H1 (cell line): ENCODE measurements around the gene BPIFB3. TPM values are rescaled to one million over a fixed set of nuclear protein-coding genes. Genes with fewer than 3 reads are reported as not detected.
A peak's percentile ranks its signal among the peaks of the same experiment; 100 is the strongest.

Experiments used
- CTCF ChIA-PET: fragments of 300-600 bp; sonication (Branson Sonifier 250); formaldehyde crosslinking; loops from one replicate; lab custom pipeline; 2021; ENCODE audit not compliant: partially characterized antibody; lab: Charles Lee
- POLR2A ChIA-PET: fragments of 300-600 bp; sonication (Branson Sonifier 250); formaldehyde crosslinking; loops from one replicate; lab custom pipeline; 2021; ENCODE audit warnings: inconsistent platforms; ENCODE audit not compliant: partially characterized antibody; lab: Charles Lee
- DNase-seq, 2 experiments: peaks; one replicate each; pipeline versions ENCODE4 v3.0.0 to v3.0.0-alpha.2; 2010 to 2022; ENCODE audit warnings: low spot score in 2 of 2, low read depth in 1 of 2, mixed read lengths in 1 of 2
- FAIRE-seq: peaks from 2 replicates; lab custom pipeline; 2011; peaks lifted over from hg19 to GRCh38; lab: Jason Lieb, UNC
- H2AFZ ChIP-seq: 2 replicates; pipeline ENCODE4 v1.8.1; 2012; ENCODE audit warnings: low read length, inconsistent platforms
- H2AK5ac ChIP-seq: 2 replicates; pipeline ENCODE4 v1.6.1; 2013; ENCODE audit warnings: low read depth, low read length
- H2BK120ac ChIP-seq: replicated peaks from 2 replicates; pipeline ENCODE3; 2013; ENCODE audit warnings: low read depth, low read length, inconsistent platforms
- H2BK12ac ChIP-seq: 2 replicates; pipeline ENCODE4 v1.6.1; 2013; ENCODE audit warnings: low read depth, low read length
- H2BK15ac ChIP-seq: 2 replicates; pipeline ENCODE4 v1.6.1; 2013; ENCODE audit warnings: low read length
- H2BK20ac ChIP-seq: 2 replicates; pipeline ENCODE4 v1.6.1; 2013; ENCODE audit warnings: low read length
- H2BK5ac ChIP-seq: 2 replicates; pipeline ENCODE4 v1.6.1; 2013; ENCODE audit warnings: low read depth, low read length
- H3K14ac ChIP-seq: 2 replicates; pipeline ENCODE4 v1.6.1; 2013; ENCODE audit warnings: inconsistent platforms; ENCODE audit not compliant: insufficient read length
- H3K18ac ChIP-seq: 2 replicates; pipeline ENCODE4 v1.6.1; 2013; ENCODE audit warnings: low read length; ENCODE audit errors: extremely low read depth
- H3K23ac ChIP-seq: 2 replicates; pipeline ENCODE4 v1.6.1; 2013; ENCODE audit warnings: inconsistent platforms; ENCODE audit not compliant: insufficient read length
- H3K23me2 ChIP-seq: 2 replicates; pipeline ENCODE4 v1.6.1; 2013; ENCODE audit warnings: low read depth, low read length
- H3K27ac ChIP-seq: 2 replicates; pipeline ENCODE4 v1.6.1; 2011; ENCODE audit warnings: low read depth, low read length, inconsistent platforms
- H3K27me3 ChIP-seq, 4 experiments: replicated peaks in 1 of 4; 1 replicate in 1 of 4; 2 replicates in 3 of 4; pipeline versions ENCODE4 v1.6.1 to v1.8.1; 2011 to 2013; ENCODE audit warnings: low read length in 3 of 4, mild to moderate bottlenecking in 3 of 4, inconsistent platforms in 2 of 4, mixed read lengths in 2 of 4, moderate library complexity in 1 of 4; ENCODE audit not compliant: control insufficient read depth in 3 of 4, insufficient read depth in 3 of 4; ENCODE audit errors: extremely low read depth in 1 of 4
- H3K36me3 ChIP-seq, 4 experiments: 2 replicates each; pipeline versions ENCODE4 v1.6.1 to v1.8.1; 2011 to 2013; ENCODE audit warnings: mild to moderate bottlenecking in 4 of 4, low read length in 3 of 4, moderate library complexity in 2 of 4, control low read depth in 1 of 4, inconsistent platforms in 1 of 4; ENCODE audit not compliant: insufficient read depth in 4 of 4, control insufficient read depth in 2 of 4
- H3K4ac ChIP-seq: replicated peaks from 2 replicates; pipeline ENCODE3; 2013; ENCODE audit warnings: low read length, low read depth, mixed read lengths, inconsistent platforms; ENCODE audit not compliant: insufficient read length
- H3K4me1 ChIP-seq, 4 experiments: replicated peaks in 1 of 4; 1 replicate in 1 of 4; 2 replicates in 3 of 4; pipeline versions ENCODE4 v1.6.1 to v1.8.1; 2011 to 2013; ENCODE audit warnings: low read length in 3 of 4, inconsistent platforms in 2 of 4, mixed read lengths in 1 of 4; ENCODE audit not compliant: insufficient read depth in 4 of 4, control insufficient read depth in 3 of 4
- H3K4me2 ChIP-seq, 2 experiments: 2 replicates each; pipeline versions ENCODE4 v1.6.1 to v1.8.1; 2011 to 2013; ENCODE audit warnings: low read depth in 2 of 2, low read length in 2 of 2, control low read depth in 1 of 2, inconsistent platforms in 1 of 2, mild to moderate bottlenecking in 1 of 2; ENCODE audit not compliant: insufficient read depth in 1 of 2
- H3K4me3 ChIP-seq, 4 experiments: fragments of 200-600, 300-600 bp in 1 of 4; sonication (generic), shearing (Covaris generic), sonication (Bioruptor Twin) in 1 of 4; 2 replicates each; pipeline versions ENCODE4 v1.5.1 to v1.8.1; 2011 to 2016; ENCODE audit warnings: low read length in 4 of 4, low read depth in 3 of 4, control low read depth in 2 of 4, inconsistent platforms in 2 of 4, mild to moderate bottlenecking in 2 of 4, mixed read lengths in 1 of 4, moderate library complexity in 1 of 4; ENCODE audit not compliant: insufficient read depth in 2 of 4; ENCODE audit errors: extremely low read depth in 1 of 4
- H3K56ac ChIP-seq: replicated peaks from 2 replicates; pipeline ENCODE3; 2013; ENCODE audit warnings: low read depth, mild to moderate bottlenecking, mixed read lengths, low read length, inconsistent platforms; ENCODE audit not compliant: insufficient read length
- H3K79me1 ChIP-seq: 2 replicates; pipeline ENCODE4 v1.6.1; 2013; ENCODE audit warnings: low read depth, low read length, control low read depth
- H3K79me2 ChIP-seq, 2 experiments: 2 replicates each; pipeline versions ENCODE4 v1.6.1 to v1.8.1; 2012 to 2013; ENCODE audit warnings: low read length in 2 of 2, mild to moderate bottlenecking in 2 of 2, inconsistent platforms in 1 of 2; ENCODE audit not compliant: insufficient read depth in 2 of 2, control insufficient read depth in 1 of 2
- H3K9ac ChIP-seq, 4 experiments: replicated peaks in 1 of 4; 1 replicate in 1 of 4; 2 replicates in 3 of 4; pipeline versions ENCODE4 v1.6.1 to v1.8.1; 2011 to 2013; ENCODE audit warnings: low read depth in 3 of 4, low read length in 3 of 4, control low read depth in 2 of 4, mild to moderate bottlenecking in 2 of 4, moderate library complexity in 2 of 4, inconsistent platforms in 1 of 4; ENCODE audit errors: extremely low read depth in 1 of 4
- H3K9me3 ChIP-seq, 2 experiments: 2 replicates each; pipeline versions ENCODE4 v1.6.1 to v1.8.1; 2012 to 2013; ENCODE audit warnings: mild to moderate bottlenecking in 2 of 2, moderate library complexity in 2 of 2, control low read depth in 1 of 2, inconsistent platforms in 1 of 2, low read depth in 1 of 2, low read length in 1 of 2, mixed read lengths in 1 of 2; ENCODE audit not compliant: insufficient read depth in 2 of 2
- H4K20me1 ChIP-seq, 2 experiments: replicated peaks in 1 of 2; 2 replicates each; pipeline versions ENCODE3 to v1.8.1; 2011 to 2013; ENCODE audit warnings: inconsistent platforms in 2 of 2, low read length in 2 of 2, mild to moderate bottlenecking in 1 of 2; ENCODE audit not compliant: insufficient read depth in 2 of 2, control insufficient read depth in 1 of 2
- H4K5ac ChIP-seq: 2 replicates; pipeline ENCODE4 v1.6.1; 2013; ENCODE audit warnings: low read length, low read depth, mixed read lengths, inconsistent platforms; ENCODE audit not compliant: insufficient read length
- H4K8ac ChIP-seq: 2 replicates; pipeline ENCODE4 v1.8.0; 2013; ENCODE audit warnings: mild to moderate bottlenecking, moderate library complexity, low read length, inconsistent platforms; ENCODE audit not compliant: insufficient read depth; ENCODE audit errors: extremely low read depth
- H4K91ac ChIP-seq: replicated peaks from 2 replicates; pipeline ENCODE3; 2013; ENCODE audit warnings: low read length, mixed read lengths, inconsistent platforms; ENCODE audit not compliant: insufficient read length
- ATF3 ChIP-seq: IDR thresholded peaks from 2 replicates; pipeline ENCODE4 v1.6.1; 2011; ENCODE audit warnings: low read depth, mild to moderate bottlenecking, low read length; ENCODE audit not compliant: insufficient read depth
- CBX5 ChIP-seq: fragments of 300-800, 300-1000 bp; sonication (generic); IDR thresholded peaks from 2 replicates; pipeline ENCODE4 v1.7.1; 2016; ENCODE audit warnings: antibody characterized with exemption, low read length, low read depth
- CEBPB ChIP-seq: IDR thresholded peaks from 2 replicates; pipeline ENCODE4 v1.6.1; 2012; ENCODE audit warnings: low read depth, low read length
- EGR1 ChIP-seq: IDR thresholded peaks from 2 replicates; pipeline ENCODE4 v1.6.1; 2011; ENCODE audit warnings: low read depth, low read length, borderline replicate concordance
- HDAC2 ChIP-seq, 2 experiments: fragments of 300-600 bp in 1 of 2; sonication (generic) in 1 of 2; IDR thresholded peaks; 2 replicates each; pipeline ENCODE4 v1.6.1; 2011 to 2012; ENCODE audit warnings: low read depth in 2 of 2, low read length in 2 of 2, mild to moderate bottlenecking in 2 of 2, moderate library complexity in 2 of 2, borderline replicate concordance in 1 of 2, inconsistent platforms in 1 of 2
- KDM5A ChIP-seq: fragments of 200-600 bp; IDR thresholded peaks from 2 replicates; pipeline ENCODE4 v1.7.1; 2012; ENCODE audit warnings: mild to moderate bottlenecking, low read length, inconsistent platforms, mixed read lengths
- POU5F1 ChIP-seq: IDR thresholded peaks from 2 replicates; pipeline ENCODE4 v1.6.1; 2011; ENCODE audit warnings: low read depth, mild to moderate bottlenecking, low read length, moderate library complexity
- RNF2 ChIP-seq: fragments of 200-900, 300-1000 bp; sonication (generic); IDR thresholded peaks from 2 replicates; pipeline ENCODE4 v1.7.1; 2016; ENCODE audit warnings: borderline replicate concordance, low read depth, mild to moderate bottlenecking, antibody characterized with exemption, low read length; ENCODE audit not compliant: poor library complexity, severe bottlenecking; ENCODE audit errors: missing control alignments
- SP1 ChIP-seq: IDR thresholded peaks from 2 replicates; pipeline ENCODE4 v1.6.1; 2011; ENCODE audit warnings: low read depth, low read length
- TBP ChIP-seq: IDR thresholded peaks from 2 replicates; pipeline ENCODE4 v1.6.1; 2011; ENCODE audit warnings: low read depth, low read length, improper control_type of control experiment
- ZNF274 ChIP-seq: IDR thresholded peaks from 2 replicates; pipeline ENCODE4 v1.7.0; 2012; ENCODE audit warnings: low read length, borderline replicate concordance; ENCODE audit errors: extremely low read depth
- WGBS, 2 experiments: shearing (Covaris generic) in 1 of 2; methylation state at CpG; one replicate each; pipeline versions ENCODE4 v1.1.6 to v1.1.7; 2013 to 2015; ENCODE audit warnings: low lambda C conversion rate in 2 of 2, mixed read lengths in 2 of 2, inconsistent platforms in 1 of 2, low coverage in 1 of 2, missing lambda C conversion rate in 1 of 2; ENCODE audit not compliant: insufficient replicate concordance in 2 of 2, insufficient coverage in 1 of 2, insufficient read length in 1 of 2; ENCODE audit errors: extremely low coverage in 1 of 2, missing lambda C conversion rate in 1 of 2; 5-methylcytosine and 5-hydroxymethylcytosine counted together
- polyA plus RNA-seq, 7 experiments: library from polyadenylated mRNA; depleted of rRNA in 3 of 7; stranded (reverse) in 5 of 7; unstranded in 2 of 7; fragments of >200 nt in 5 of 7; fragments of 200-250 nt in 2 of 7; gene quantifications; 1 replicate in 5 of 7; 2 replicates in 1 of 7; 4 replicates in 1 of 7; pipeline versions ENCODE4 v1.2.1 to v1.2.3, GENCODE V29; 2011 to 2013; ENCODE audit warnings: missing spikeins in 2 of 7, mixed read lengths in 2 of 7
- total RNA-seq: library from RNA; stranded (reverse); fragmentation: NEBNext Ultra II Directional; extraction: Animal tissue kit (Norgen Biotek cat#: 25700); gene quantifications from 2 replicates; pipeline ENCODE4 v1.2.1, GENCODE V29; 2021

The BPIFB3 gene
- total and polyA plus RNA-seq, 2 of the 8 experiments (the other 6 are each of a cell fraction or from before 2014, with no cell fraction given) = not detected

GRCh38 chr20:33008336-33009213 is 45.1 kb upstream of the BPIFB3 start:
- H3K56ac ChIP-seq = no peak overlapping the region
- no peak overlapping the region for H3K4me2 ChIP-seq
- H3K27me3 ChIP-seq = no peaks in the 10 kb centered on the region
- H2BK20ac ChIP-seq = no peak overlapping the region
- no peak overlapping the region for H3K23ac ChIP-seq
- no peak overlapping the region for H2BK120ac ChIP-seq
- H4K8ac ChIP-seq = no peak overlapping the region; the same call in 1 of the 2 replicates
- DNase-seq = no peak
- peak overlapping the region; percentile 75 for H2BK5ac ChIP-seq
- no peak overlapping the region for H3K4ac ChIP-seq
- no peak overlapping the region for H4K91ac ChIP-seq
- no peak overlapping the region for H2BK15ac ChIP-seq
- no peaks in the 10 kb centered on the region for H3K79me2 ChIP-seq
- POLR2A ChIA-PET = no interaction called here
- no peaks in the 10 kb centered on the region for H4K20me1 ChIP-seq
- H3K79me1 ChIP-seq = no peaks in the 10 kb centered on the region
- CTCF ChIA-PET = interaction anchor here (1.4 to 3.8 kb wide), 3 partner anchors 14 to 114 kb away, joined by 3 to 22 read pairs (median 4); no protein-coding TSS in a partner anchor
- 0 out of 4 replicates have a peak, but pooled peaks cover 0 to 2% of the 10 kb centered on the region in 2 experiments for H3K9me3 ChIP-seq
- H3K27ac ChIP-seq = no peak overlapping the region
- peak overlapping the region; percentile 63; the same call in 1 of the 2 replicates for H2BK12ac ChIP-seq
- FAIRE-seq = no peak
- H3K23me2 ChIP-seq = no peaks in the 10 kb centered on the region
- H2AFZ ChIP-seq = no peak overlapping the region
- 92% methylated on average over 23 of the region's 23 CpGs; no CpG with 5 or more reads in 1 of the 2 experiments for WGBS, 2 experiments
- H3K18ac ChIP-seq = no peak overlapping the region
- no peak overlapping the region for H3K14ac ChIP-seq
- H3K36me3 ChIP-seq = no peaks in the 10 kb centered on the region
- no peak overlapping the region for H3K4me3 ChIP-seq
- H3K9ac ChIP-seq = no peak overlapping the region
- no peaks in the 10 kb centered on the region; a peak in 1 of 7 replicates for H3K4me1 ChIP-seq
- H4K5ac ChIP-seq = no peak overlapping the region
- H2AK5ac ChIP-seq = no peak overlapping the region
- no peak for TF ChIP-seq POU5F1
- TF ChIP-seq TBP = no peak
- no peak for TF ChIP-seq HDAC2 (IDR thresholded peaks at IDR 0.05; ENCODE audit: borderline replicate concordance in 1 of 2, low read depth in 2 of 2, low read length in 2 of 2)
- no peak for TF ChIP-seq RNF2
- TF ChIP-seq ZNF274 = no peak
- TF ChIP-seq CEBPB = no peak
- TF ChIP-seq KDM5A = no peak
- TF ChIP-seq EGR1 = no peak
- TF ChIP-seq SP1 = no peak
- TF ChIP-seq CBX5 = no peak
- TF ChIP-seq ATF3 = no peak
